OCI-M1 (cell line): ENCODE data around the gene ADAR.
A peak's percentile ranks its signal among the peaks of the same experiment; 100 is the strongest.
"Not testable (repeated sequence)": the region's sequence is repeated elsewhere in the genome, so short reads cannot be mapped to it uniquely, and the experiment has no call there.

ENCODE experiments used
- DNase-seq: peaks from one replicate; lab custom pipeline; 2025; lab: John Stamatoyannopoulos, UW

ADAR gene, protein sequence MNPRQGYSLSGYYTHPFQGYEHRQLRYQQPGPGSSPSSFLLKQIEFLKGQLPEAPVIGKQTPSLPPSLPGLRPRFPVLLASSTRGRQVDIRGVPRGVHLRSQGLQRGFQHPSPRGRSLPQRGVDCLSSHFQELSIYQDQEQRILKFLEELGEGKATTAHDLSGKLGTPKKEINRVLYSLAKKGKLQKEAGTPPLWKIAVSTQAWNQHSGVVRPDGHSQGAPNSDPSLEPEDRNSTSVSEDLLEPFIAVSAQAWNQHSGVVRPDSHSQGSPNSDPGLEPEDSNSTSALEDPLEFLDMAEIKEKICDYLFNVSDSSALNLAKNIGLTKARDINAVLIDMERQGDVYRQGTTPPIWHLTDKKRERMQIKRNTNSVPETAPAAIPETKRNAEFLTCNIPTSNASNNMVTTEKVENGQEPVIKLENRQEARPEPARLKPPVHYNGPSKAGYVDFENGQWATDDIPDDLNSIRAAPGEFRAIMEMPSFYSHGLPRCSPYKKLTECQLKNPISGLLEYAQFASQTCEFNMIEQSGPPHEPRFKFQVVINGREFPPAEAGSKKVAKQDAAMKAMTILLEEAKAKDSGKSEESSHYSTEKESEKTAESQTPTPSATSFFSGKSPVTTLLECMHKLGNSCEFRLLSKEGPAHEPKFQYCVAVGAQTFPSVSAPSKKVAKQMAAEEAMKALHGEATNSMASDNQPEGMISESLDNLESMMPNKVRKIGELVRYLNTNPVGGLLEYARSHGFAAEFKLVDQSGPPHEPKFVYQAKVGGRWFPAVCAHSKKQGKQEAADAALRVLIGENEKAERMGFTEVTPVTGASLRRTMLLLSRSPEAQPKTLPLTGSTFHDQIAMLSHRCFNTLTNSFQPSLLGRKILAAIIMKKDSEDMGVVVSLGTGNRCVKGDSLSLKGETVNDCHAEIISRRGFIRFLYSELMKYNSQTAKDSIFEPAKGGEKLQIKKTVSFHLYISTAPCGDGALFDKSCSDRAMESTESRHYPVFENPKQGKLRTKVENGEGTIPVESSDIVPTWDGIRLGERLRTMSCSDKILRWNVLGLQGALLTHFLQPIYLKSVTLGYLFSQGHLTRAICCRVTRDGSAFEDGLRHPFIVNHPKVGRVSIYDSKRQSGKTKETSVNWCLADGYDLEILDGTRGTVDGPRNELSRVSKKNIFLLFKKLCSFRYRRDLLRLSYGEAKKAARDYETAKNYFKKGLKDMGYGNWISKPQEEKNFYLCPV

DNA sequence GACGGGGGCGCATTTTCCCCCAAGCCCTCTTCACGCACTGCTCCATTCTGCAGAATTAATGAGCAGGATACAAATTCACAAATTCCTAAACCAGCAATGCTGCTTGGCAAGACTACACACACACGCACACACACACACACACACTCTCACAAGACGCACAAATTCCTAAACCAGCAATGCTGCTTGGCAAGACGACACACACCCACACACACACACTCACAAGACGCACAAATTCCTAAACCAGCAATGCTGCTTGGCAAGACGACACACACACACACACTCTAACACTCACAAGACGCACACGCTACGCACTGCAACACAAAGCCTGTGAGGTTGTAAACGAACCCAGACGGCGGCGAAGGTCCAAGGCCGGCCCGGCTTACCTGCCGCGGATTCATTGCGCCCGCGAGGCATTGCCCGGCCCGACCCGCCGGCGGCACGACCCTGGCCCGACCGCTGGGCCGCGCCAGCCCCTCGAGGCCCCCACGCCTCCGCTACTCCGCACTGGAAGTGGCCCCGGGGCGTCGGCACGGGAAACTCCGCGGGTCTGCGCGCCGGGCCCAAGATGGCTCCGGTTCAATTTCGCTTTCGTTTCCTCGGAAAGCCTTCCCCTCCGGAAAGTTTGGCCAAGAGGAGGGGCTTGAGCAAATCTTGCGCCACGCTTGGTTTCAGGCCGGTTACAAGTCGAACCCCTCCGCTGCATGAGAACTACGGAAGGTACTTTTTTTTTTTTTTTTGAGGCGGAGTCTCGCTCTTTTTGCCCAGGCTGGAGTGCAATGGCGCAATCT is at the start of gene ADAR:
ADAR (minus strand) TSS at position 578 of the 788 bp plus-strand sequence; CDS start at position 398, 180 bp downstream.
- DNase-seq, result peak; percentile 98

DNA sequence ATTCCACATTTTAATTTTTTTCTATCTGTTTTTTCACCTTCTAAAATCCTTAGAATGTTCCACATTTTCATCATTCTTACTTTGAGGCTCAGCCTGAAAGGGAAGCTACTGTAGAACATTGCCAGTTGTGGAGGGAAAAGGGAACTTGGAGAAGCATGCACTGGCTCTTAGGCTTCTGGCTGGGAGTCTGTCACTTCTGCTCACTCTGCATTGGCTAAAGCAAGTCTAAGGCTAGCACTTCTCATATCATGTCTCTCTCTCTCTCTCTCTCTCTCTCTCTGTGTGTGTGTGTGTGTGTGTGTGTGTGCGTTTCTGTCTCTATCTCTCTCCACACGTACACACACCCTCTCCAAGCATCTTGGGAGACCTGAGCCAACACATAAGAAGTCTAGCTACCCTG is 49.6 kb upstream of the ADAR start:
- DNase-seq, result peak; percentile 85

DNA sequence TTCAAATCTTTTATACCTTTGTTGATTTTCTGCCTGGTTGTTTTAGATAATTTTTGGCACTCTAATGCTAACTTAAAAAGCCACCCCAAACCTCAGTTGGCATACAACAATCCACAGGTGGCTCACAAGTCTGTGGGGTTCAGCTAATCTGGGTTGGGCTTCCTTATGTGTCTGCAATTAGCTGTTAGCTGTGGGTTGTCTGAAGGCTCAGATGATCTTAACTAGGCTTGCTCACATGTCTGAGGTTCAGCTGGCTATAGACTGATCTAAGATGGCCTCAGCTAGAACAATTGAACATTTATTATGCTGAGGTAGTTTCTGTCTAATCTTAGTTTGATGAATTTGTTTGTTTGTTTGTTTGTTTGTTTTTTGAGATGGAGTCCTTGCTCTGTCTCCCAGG is 44.9 kb upstream of the ADAR start:
- DNase-seq, result no peak

DNA sequence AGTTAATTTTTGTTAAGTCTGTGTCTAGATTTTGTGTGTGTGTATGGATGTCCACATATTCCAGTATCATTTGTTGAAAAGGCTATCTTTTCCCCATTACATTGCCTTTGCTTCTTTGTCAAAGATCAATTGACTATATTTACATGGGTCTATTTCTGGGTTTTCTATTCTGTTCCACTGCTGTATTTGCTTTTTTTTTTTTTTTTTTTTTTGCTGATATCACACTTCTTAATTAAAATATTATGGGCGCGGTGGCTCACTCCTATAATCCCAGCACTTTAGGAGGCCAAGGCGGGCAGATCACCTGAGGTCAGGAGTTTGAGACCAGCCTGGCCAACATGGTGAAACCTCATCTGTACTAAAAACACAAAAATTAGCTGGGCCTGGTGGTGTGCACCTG is 36.7 kb upstream of the ADAR start:
- DNase-seq, result not testable (repeated sequence)

DNA sequence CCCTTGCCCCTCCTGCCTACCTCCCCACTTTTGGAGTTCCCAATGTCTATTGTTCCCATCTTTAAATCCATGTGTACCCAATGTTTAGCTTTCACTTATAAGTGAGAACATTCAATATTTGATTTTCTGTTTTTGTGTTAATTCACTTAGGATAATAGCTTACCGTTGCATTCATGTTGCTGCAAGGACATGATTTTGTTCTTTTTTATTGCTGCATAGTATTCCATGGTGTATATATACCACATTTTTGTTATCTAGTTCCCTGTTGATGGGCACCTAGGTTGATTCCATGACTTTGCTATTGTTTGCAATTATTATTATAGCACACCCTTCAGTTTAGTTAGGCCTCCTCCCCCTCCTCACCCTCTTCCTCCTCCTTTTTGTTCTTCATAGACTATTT is 33.5 kb upstream of the ADAR start:
- DNase-seq, result no peak

DNA sequence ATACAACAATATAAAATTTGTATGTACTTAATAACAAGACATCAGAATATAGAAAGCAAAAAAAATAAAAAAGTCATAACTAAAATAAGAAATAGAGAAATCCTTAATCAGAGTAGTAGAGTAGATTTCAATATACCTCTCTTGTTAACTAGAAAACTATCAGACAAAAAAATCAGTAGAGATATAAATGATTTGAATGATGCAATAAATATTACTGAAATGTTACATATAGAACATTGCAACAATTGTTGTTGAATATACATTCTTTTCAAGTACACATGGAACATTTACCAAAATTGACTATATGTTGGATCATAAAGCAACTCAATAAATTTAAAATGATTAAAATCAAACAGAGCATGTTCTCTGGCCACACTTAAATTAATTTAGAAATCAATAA is 31.9 kb upstream of the ADAR start:
- DNase-seq, result no peak

DNA sequence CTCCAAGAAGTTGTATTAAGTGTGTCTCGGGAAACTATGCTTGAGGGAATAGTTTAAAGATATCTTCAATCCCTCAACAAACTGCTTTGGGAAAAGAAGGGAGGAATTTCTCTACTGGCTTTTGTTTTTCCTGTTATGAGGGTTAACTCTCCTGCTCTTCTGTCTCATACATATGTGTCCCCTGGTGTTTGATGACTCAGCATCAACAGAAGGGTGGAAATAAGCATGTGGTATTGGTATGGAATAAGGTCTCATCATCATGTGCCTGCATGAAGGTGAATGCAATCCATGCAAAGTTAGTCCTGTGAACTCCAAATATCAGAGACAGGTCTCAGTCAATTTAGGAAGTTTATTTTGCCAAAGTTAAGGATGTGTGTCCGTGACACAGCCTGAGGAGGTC is 27.2 kb upstream of the ADAR start:
- DNase-seq, result peak; percentile 40

DNA sequence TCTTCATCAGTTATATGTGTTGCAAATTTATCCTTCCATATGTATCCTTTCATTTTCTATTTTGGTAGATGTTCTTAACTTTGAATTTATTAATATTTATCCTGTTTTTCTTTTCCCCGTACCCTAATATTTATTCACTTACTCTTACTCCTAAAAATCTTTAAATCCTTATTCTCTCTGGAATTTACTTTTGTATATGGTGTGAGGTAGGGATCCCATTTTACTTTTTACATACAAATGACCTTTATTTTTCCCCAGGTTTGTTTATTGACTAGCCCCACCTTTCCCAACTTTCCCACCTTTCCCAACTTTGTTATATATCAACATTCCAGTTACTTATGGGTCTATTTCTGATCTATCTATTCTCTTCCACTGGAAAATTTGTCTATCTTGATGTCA is 21.7 kb upstream of the ADAR start:
- DNase-seq, result no peak

DNA sequence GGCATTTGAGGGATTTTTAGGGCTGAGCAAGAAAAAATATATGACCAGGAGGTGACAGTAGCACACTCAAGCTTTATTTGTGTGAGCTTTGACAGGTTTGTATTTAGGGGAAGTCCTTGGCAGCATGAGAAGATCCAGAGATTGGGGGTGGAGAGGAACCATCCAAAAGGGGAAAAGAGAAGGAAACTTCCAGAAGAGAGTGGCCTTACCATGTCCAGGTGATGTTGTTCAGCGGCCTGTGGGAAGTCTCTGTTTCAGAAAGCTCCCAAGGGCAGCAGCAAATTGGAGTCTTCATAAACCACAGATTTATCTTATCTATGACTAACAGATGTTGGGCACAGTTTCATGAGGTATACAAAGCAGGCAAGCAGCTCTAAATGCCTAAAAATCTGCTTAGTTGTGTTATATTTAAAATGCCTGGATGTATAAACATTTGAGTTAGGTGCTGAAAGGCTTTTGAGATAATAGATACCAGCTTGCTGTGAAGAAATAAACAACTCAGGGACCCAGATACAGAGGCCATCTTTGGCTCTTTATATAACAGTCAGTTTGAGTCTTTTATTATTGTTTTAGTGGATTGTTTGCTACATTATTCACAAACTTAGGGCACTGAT is 21.2 kb upstream of the ADAR start:
- peak; percentile 98 for DNase-seq

DNA sequence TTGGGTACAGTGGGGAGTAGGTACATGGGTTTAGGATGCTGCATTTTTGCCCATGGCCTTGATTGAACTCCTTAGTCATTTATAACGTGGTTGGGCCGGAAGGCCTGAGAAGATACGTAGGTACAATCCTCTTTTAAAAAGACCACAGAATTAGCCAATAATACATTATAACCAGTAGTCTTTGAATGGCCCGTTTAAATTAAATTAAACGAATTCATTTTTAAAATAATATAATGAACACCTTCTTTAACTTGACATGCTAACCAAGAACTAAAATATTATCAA is 20.1 kb upstream of the ADAR start:
- no peak for DNase-seq

DNA sequence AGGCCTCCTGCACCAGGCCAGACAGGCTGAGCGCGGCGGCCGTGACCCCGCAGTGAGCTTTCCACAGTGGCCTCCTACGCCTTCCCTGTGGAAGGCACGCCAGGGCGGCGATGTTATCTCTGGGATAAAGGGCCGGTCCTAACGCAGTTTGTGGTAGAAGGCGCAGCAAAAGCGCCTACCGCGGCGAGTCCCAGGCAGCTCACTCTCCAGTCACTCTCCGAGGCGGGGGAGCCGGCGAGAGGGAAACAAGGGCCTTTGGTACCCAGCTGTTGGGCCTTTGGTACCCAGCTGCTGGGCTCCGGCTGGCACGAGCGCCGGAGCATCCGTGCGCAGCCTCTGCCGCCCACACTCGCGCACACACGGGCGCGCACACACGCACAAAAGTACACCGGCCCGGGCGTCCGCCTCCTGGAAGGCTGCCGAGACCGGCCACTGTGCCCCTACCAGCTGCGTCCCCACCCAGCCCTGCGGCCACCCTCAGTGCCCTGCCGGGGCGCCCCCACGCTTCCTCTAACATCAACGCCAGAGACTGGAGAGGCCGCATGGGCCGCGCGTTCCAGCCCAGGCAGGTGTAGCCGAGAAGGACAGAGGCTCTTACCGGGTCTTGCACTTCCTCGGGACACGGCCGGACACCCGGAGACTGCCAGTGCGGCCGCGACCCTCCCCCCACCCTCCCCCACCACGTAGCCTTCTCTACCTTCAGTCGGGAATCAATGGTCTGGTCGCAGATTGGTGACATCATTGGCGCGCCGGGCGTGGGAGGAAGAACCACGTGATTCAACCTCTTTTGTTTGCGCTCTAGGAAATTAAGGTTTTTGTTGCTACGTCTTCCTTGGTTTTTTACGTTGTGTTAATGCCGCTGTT is 19.5 kb upstream of the ADAR start:
- peak; percentile 96 for DNase-seq

DNA sequence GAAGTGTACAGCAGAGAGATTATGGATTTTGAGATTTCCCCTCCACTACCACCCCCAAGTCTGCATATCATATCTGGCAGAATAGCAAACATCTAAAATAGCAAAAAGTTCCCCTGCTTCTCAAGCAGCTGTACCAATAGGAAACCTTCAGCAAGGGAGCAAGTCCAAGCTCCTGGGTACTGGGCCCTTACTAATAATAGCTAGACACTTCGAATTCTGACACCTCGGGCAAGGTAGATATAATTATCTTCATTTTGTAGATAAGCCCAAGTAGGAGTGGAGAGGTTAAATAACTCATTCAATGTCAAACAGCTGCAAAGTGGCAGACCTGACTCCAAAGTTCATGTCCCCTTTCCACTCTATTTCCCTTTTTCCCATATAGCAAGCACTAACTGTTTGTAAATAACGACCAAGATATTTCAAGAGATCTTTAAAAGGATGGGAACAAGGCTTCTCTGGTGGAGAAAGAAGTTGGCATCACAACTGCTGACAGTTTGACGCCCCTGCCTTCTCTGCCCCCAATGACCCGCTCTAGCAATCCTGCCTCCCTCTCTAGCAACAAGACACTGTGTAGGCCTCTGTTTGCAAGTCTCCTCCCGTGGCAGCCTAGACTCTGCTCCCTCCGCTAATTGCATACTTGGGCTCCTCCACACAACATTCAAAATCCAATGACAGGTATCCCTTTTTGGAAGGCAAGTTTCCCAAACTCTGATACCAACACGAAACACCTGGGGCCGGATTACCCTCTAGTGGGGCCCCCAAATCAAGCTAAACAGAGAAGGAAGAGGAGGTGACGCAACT is 18.7 kb upstream of the ADAR start:
- peak; percentile 86 for DNase-seq

DNA sequence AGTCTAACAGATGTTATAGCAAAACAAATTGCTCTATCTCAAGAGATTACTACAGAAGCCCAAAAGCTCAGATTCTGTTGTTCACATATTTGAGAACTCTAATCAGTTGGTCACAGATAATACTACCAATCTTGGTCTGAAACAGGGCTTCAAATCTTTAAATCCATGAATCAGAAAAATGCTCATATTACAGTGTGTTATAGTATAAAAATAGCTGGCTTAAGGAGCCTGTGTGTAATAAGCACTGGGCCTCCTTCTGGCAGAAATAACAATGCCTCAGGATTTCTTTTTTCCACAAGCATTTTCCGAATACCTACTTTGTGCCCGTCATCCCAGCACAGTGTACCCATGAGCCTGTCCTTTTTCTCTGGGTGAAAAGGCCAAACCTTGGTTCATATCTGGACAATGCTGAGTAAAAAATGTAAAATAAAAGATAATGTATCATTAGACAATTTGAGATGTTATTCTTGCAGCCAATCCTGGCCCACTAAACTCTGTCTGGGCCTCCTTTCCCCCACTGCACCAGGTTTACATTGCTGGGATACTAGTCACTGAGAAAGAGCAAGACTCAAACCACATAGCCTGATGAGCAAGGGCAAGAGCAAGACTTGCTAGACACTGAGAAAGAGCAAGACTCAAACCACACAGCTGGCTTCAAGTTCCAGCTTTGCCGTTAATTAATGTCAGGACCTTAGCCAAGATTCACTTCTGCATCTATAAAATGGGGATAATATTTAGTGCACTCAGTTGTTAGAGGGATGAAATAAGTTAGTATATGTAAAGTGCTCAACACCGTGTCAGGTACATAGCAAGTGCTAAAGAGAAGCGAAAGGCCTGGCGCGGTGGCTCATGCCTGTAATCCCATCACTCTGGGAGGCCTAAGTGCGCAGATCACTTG is 17.0 kb upstream of the ADAR start:
- DNase-seq, result no peak

DNA sequence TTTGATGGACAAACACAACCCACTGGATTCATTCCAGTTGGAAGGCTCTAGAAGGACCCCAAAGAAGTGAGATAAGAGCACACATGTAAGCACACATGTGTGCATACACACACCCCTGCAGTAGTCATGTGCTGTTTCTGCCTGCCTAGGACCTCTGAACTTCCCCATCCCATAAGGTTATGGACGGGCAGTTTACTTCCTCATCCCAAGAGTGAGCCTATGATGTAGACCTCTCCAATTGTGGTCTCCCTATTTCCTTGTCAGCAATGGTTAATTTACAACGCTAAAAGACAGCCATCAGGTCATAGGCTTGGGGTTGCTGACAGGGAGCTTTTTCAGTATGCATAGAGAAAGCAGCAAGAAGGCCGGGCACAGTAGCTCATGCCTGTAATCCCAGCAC is 15.4 kb upstream of the ADAR start:
- DNase-seq, result peak; percentile 66

DNA sequence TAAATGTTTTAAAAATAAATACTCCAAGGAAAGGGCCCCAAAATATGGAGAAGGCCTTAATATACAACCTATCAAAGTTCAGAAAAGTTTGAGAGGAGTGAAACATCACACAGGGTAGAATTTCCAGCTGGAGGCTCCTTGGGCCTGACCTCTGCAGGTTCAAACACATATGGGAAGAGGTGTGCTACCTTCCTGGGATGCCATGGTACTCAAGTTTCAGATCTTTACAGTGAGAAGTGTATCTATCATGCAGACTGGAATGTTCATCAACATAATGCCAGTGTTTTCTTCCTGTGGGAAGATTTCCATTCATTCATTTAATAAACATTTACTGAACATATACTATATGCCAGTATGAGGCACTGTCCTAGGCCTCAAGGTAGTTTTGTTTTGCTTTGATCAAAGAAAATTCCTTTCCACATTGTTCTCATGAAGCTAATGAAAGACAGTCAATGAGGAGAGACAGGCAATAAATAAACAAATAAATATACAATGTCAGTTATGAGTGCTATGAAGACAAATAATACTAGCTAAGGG is 14.6 kb upstream of the ADAR start:
- DNase-seq, result no peak

DNA sequence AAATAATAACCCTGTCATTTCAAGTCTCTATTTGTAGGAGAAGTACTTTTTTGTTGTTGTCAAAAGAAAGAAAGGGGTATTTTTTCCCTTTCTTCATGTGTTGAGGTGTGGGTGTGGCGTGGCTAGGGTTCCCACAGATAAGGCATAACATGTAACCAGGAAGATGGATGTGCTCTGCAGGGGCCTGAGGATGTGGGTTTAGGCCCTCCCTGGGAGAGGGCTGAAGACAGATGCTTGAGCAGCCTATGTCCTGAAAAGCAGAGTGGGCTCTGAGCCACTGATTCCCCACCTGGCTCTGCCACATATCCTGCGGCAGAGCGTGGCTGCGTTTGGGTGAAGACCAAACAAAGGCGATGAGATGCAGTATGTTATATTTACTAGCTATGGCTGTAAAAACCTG is 13.9 kb upstream of the ADAR start:
- no peak for DNase-seq

DNA sequence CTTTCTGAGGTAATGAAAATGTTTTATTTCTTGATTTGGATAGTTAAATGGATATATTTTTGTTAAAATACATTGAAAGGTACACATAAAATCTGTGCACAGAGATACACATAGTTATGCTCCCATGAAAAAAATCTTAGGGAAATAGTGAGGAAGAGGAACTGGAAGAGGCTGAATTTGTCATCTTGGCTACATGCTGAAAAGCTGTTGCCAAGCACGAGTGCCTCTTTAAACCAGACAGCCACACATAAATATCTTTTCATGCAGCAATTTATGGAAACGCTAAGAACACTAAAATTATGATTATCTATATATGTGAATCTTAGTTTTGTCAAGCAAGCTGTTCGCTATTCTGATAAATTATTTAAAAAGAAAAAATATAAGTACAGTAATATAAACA is 12.8 kb upstream of the ADAR start:
- no peak for DNase-seq
